NCI-H2081 (cell line): ENCODE measurements around the gene DNAL1.
"Not testable (repeated sequence)": the region's sequence is repeated elsewhere in the genome, so short reads cannot be mapped to it uniquely, and the experiment has no call there.

Source experiments
- DNase-seq, 2 experiments: peaks; one replicate each; lab custom pipeline; 2025; lab: John Stamatoyannopoulos, UW

Gene DNAL1

GRCh38 chr14:73640796-73641365 lies 3.9 kb upstream of the DNAL1 start:
- no peak for DNase-seq

- DNase-seq = no peak
Observed at GRCh38 chr14:73645248-73645610, 443 bp downstream of the DNAL1 start.

- no peak for DNase-seq
Observed at GRCh38 chr14:73651005-73651404, 6.2 kb downstream of the DNAL1 start.

GRCh38 chr14:73655851-73656250 lies 11.1 kb downstream of the DNAL1 start:
- DNase-seq = no peak

- DNase-seq = not testable (repeated sequence)
Observed at GRCh38 chr14:73659202-73659601, 14.4 kb downstream of the DNAL1 start.

GRCh38 chr14:73660511-73660910 lies 15.7 kb downstream of the DNAL1 start:
- peak; percentile 24 to 78 for DNase-seq

- no peak for DNase-seq
Observed at GRCh38 chr14:73661872-73662271, 17.1 kb downstream of the DNAL1 start.

- no peak for DNase-seq
Observed at GRCh38 chr14:73662487-73662943, 17.7 kb downstream of the DNAL1 start.

GRCh38 chr14:73663548-73664212 lies 18.9 kb downstream of the DNAL1 start:
- no peak for DNase-seq

GRCh38 chr14:73665130-73665529 lies 20.3 kb downstream of the DNAL1 start:
- DNase-seq = no peak

GRCh38 chr14:73666583-73666982 lies 21.8 kb downstream of the DNAL1 start:
- no peak for DNase-seq

GRCh38 chr14:73667854-73668253 lies 23.1 kb downstream of the DNAL1 start:
- DNase-seq = no peak

- DNase-seq = no peak
Observed at GRCh38 chr14:73674986-73675385, 30.2 kb downstream of the DNAL1 start.

- no peak for DNase-seq
Observed at GRCh38 chr14:73678698-73679097, 33.9 kb downstream of the DNAL1 start.

- no peak for DNase-seq
Observed at GRCh38 chr14:73680821-73681220, 36.0 kb downstream of the DNAL1 start.

- no peak for DNase-seq
Observed at GRCh38 chr14:73684627-73685026, 39.8 kb downstream of the DNAL1 start.

- no peak for DNase-seq
Observed at GRCh38 chr14:73685328-73685727, 40.5 kb downstream of the DNAL1 start.

GRCh38 chr14:73686901-73687300 lies 42.1 kb downstream of the DNAL1 start:
- DNase-seq = no peak

GRCh38 chr14:73694083-73694482 lies 49.3 kb downstream of the DNAL1 start:
- DNase-seq = no peak

GRCh38 chr14:73695082-73695481 lies 50.3 kb downstream of the DNAL1 start:
- no peak for DNase-seq

- DNase-seq = no peak
Observed at GRCh38 chr14:73695997-73696396, 51.2 kb downstream of the DNAL1 start.

GRCh38 chr14:73696466-73697400 lies 51.9 kb downstream of the DNAL1 start:
- DNase-seq = no peak

- DNase-seq = no peak
Observed at GRCh38 chr14:73700325-73700724, 55.5 kb downstream of the DNAL1 start.
